ENCODE measurements around the gene SEC22B. TPM values are rescaled to one million over a fixed set of nuclear protein-coding genes. Genes with fewer than 3 reads are reported as not detected.
"Not testable (repeated sequence)": the region's sequence is repeated elsewhere in the genome, so short reads cannot be mapped to it uniquely, and the experiment has no call there.

SEC22B gene
- total and polyA plus RNA-seq, 2 of the 13 experiments (the other 11 are each of a cell fraction or from before 2014, with no cell fraction given): 14.2 to 29.1 TPM

GRCh38 chr1:120132406-120132763, 43.9 kb downstream of the SEC22B start:
- H3K4me1 ChIP-seq (ENCODE audit: insufficient read depth, low read length); BruUV-seq (replicated peaks); H3K9ac ChIP-seq (ENCODE audit: insufficient read depth, low read depth, low read length); FAIRE-seq; H3K36me3 ChIP-seq (replicated peaks in 1 of 2; ENCODE audit: control insufficient read depth in 1 of 2, insufficient read depth in 2 of 2, low read length in 2 of 2); H3K9me3 ChIP-seq (ENCODE audit: low read length); CTCF ChIA-PET (ENCODE audit: low intra/inter-chr PET ratio, low total read pairs); POLR2A ChIA-PET; H3K27ac ChIP-seq (ENCODE audit: extremely low read length, insufficient read depth, low read length); H3K4me3 ChIP-seq (replicated peaks in 1 of 3; ENCODE audit: insufficient read depth in 1 of 3, low read depth in 2 of 3, low read length in 3 of 3); ATAC-seq; in situ Hi-C loops (cut with HindIII; ENCODE audit: extremely low pct_ligation_motif_present, low pct_unique_long_range_greater_than_20kb); H3K79me2 ChIP-seq (ENCODE audit: insufficient read depth, low read length); H4K20me1 ChIP-seq (ENCODE audit: insufficient read depth, low read length); H3K27me3 ChIP-seq (ENCODE audit: control insufficient read depth in 1 of 2, insufficient read depth in 2 of 2, low read length in 2 of 2); intact Hi-C loops (cut with micrococcal nuclease; ENCODE audit: unreplicated experiment); H2AFZ ChIP-seq (ENCODE audit: low read length); DNase-seq (ENCODE audit: low spot score): not testable (repeated sequence)
- H3K4me2 ChIP-seq (ENCODE audit: low read depth, low read length): peak overlapping the region; percentile 13; the same call in 1 of the 2 replicates
- 47% methylated on average over 2 of the region's 2 CpGs for WGBS (ENCODE audit: low lambda C conversion rate)

- H3K4me1 ChIP-seq (ENCODE audit: insufficient read depth, low read length); H3K27ac ChIP-seq (ENCODE audit: extremely low read length, insufficient read depth, low read length); H4K20me1 ChIP-seq (ENCODE audit: insufficient read depth, low read length); H3K9ac ChIP-seq (ENCODE audit: insufficient read depth, low read depth, low read length); CTCF ChIA-PET (ENCODE audit: low intra/inter-chr PET ratio, low total read pairs); H2AFZ ChIP-seq (ENCODE audit: low read length); POLR2A ChIA-PET; in situ Hi-C loops (cut with HindIII; ENCODE audit: extremely low pct_ligation_motif_present, low pct_unique_long_range_greater_than_20kb); H3K36me3 ChIP-seq (replicated peaks in 1 of 2; ENCODE audit: control insufficient read depth in 1 of 2, insufficient read depth in 2 of 2, low read length in 2 of 2); BruUV-seq (replicated peaks); H3K79me2 ChIP-seq (ENCODE audit: insufficient read depth, low read length); H3K27me3 ChIP-seq (ENCODE audit: control insufficient read depth in 1 of 2, insufficient read depth in 2 of 2, low read length in 2 of 2); H3K4me3 ChIP-seq (replicated peaks in 1 of 3; ENCODE audit: insufficient read depth in 1 of 3, low read depth in 2 of 3, low read length in 3 of 3); H3K9me3 ChIP-seq (ENCODE audit: low read length); intact Hi-C loops (cut with micrococcal nuclease; ENCODE audit: unreplicated experiment): not testable (repeated sequence)
- WGBS (ENCODE audit: low lambda C conversion rate): 0% methylated on average over 4 of the region's 10 CpGs
- peak overlapping the region; percentile 42 for H3K4me2 ChIP-seq (ENCODE audit: low read depth, low read length)
- peak; percentile 96 for ATAC-seq
- FAIRE-seq: peak; percentile 88
- TF ChIP-seq MAFK (conservative IDR thresholded peaks at IDR 0.05 in 1 of 2, IDR thresholded peaks at IDR 0.05 in 1 of 2; ENCODE audit: low read length in 2 of 2) (peak; percentile 93), MAFF (IDR thresholded peaks at IDR 0.05; ENCODE audit: low read depth, low read length) (peak; percentile 95)
- DNase-seq (ENCODE audit: low spot score): peak; percentile 24
These were observed 44.5 kb downstream of the SEC22B start for GRCh38 chr1:120131611-120132405.

GRCh38 chr1:120127921-120128320, 48.4 kb downstream of the SEC22B start:
- H3K27me3 ChIP-seq (ENCODE audit: control insufficient read depth in 1 of 2, insufficient read depth in 2 of 2, low read length in 2 of 2); DNase-seq (ENCODE audit: low spot score); H3K4me3 ChIP-seq (replicated peaks in 1 of 3; ENCODE audit: insufficient read depth in 1 of 3, low read depth in 2 of 3, low read length in 3 of 3); H3K9me3 ChIP-seq (ENCODE audit: low read length); H3K79me2 ChIP-seq (ENCODE audit: insufficient read depth, low read length); H3K27ac ChIP-seq (ENCODE audit: extremely low read length, insufficient read depth, low read length); H3K4me2 ChIP-seq (ENCODE audit: low read depth, low read length); H3K36me3 ChIP-seq (replicated peaks in 1 of 2; ENCODE audit: control insufficient read depth in 1 of 2, insufficient read depth in 2 of 2, low read length in 2 of 2); in situ Hi-C loops (cut with HindIII; ENCODE audit: extremely low pct_ligation_motif_present, low pct_unique_long_range_greater_than_20kb); H3K4me1 ChIP-seq (ENCODE audit: insufficient read depth, low read length); H3K9ac ChIP-seq (ENCODE audit: insufficient read depth, low read depth, low read length); H4K20me1 ChIP-seq (ENCODE audit: insufficient read depth, low read length); CTCF ChIA-PET (ENCODE audit: low intra/inter-chr PET ratio, low total read pairs); POLR2A ChIA-PET; ATAC-seq; FAIRE-seq; H2AFZ ChIP-seq (ENCODE audit: low read length); BruUV-seq (replicated peaks); intact Hi-C loops (cut with micrococcal nuclease; ENCODE audit: unreplicated experiment): not testable (repeated sequence)
- 60% methylated on average over 1 of the region's 1 CpG for WGBS (ENCODE audit: low lambda C conversion rate)

GRCh38 chr1:120126216-120126615, 50.1 kb downstream of the SEC22B start:
- WGBS (ENCODE audit: low lambda C conversion rate): no CpG with 5 or more reads among the region's 6 CpGs
- intact Hi-C loops (cut with micrococcal nuclease; ENCODE audit: unreplicated experiment); ATAC-seq; H3K4me2 ChIP-seq (ENCODE audit: low read depth, low read length); H3K79me2 ChIP-seq (ENCODE audit: insufficient read depth, low read length); H3K4me1 ChIP-seq (ENCODE audit: insufficient read depth, low read length); BruUV-seq (replicated peaks); FAIRE-seq; H4K20me1 ChIP-seq (ENCODE audit: insufficient read depth, low read length); H3K9me3 ChIP-seq (ENCODE audit: low read length); H2AFZ ChIP-seq (ENCODE audit: low read length); CTCF ChIA-PET (ENCODE audit: low intra/inter-chr PET ratio, low total read pairs); H3K27ac ChIP-seq (ENCODE audit: extremely low read length, insufficient read depth, low read length); in situ Hi-C loops (cut with HindIII; ENCODE audit: extremely low pct_ligation_motif_present, low pct_unique_long_range_greater_than_20kb); POLR2A ChIA-PET; H3K36me3 ChIP-seq (replicated peaks in 1 of 2; ENCODE audit: control insufficient read depth in 1 of 2, insufficient read depth in 2 of 2, low read length in 2 of 2); H3K27me3 ChIP-seq (ENCODE audit: control insufficient read depth in 1 of 2, insufficient read depth in 2 of 2, low read length in 2 of 2); DNase-seq (ENCODE audit: low spot score); H3K4me3 ChIP-seq (replicated peaks in 1 of 3; ENCODE audit: insufficient read depth in 1 of 3, low read depth in 2 of 3, low read length in 3 of 3); H3K9ac ChIP-seq (ENCODE audit: insufficient read depth, low read depth, low read length): not testable (repeated sequence)
